SK-N-SH (cell line): ENCODE measurements around the gene PRKG1. TPM values are rescaled to one million over a fixed set of nuclear protein-coding genes. Genes with fewer than 3 reads are reported as not detected.

Experiments
- CTCF ChIA-PET: fragments of 300-600, 350-600 bp; formaldehyde crosslinking; extraction: SDS; loops from one replicate; lab custom pipeline; 2021; lab: Yijun Ruan, JAX
- POLR2A ChIA-PET: fragments of 350-600 bp; sonication (Branson Sonifier 250); formaldehyde crosslinking; extraction: SDS; loops from one replicate; lab custom pipeline; 2020; ENCODE audit warnings: antibody characterized with exemption, inconsistent platforms; lab: Yijun Ruan, JAX
- DNase-seq: peaks from one replicate; pipeline ENCODE4 v3.0.0; 2012
- H2AFZ ChIP-seq: fragments of 200-600 bp; sonication (generic); 2 replicates; pipeline ENCODE4 v1.8.1; 2016; ENCODE audit warnings: antibody characterized with exemption, mild to moderate bottlenecking, low read depth
- H3F3A ChIP-seq: fragments of 200-600 bp; sonication (generic); replicated peaks from 2 replicates; pipeline ENCODE3; 2016; ENCODE audit warnings: antibody characterized with exemption, mild to moderate bottlenecking; ENCODE audit not compliant: insufficient read depth
- H3K27ac ChIP-seq, 2 experiments: fragments of 200-500 bp in 1 of 2; fragments of 200-600 bp in 1 of 2; sonication (Bioruptor generic) in 1 of 2; sonication (generic), shearing (Covaris generic) in 1 of 2; 2 replicates each; pipeline versions ENCODE4 v1.5.1 to v1.6.1; 2014 to 2016; ENCODE audit warnings: low read depth in 2 of 2, inconsistent platforms in 1 of 2, low read length in 1 of 2, mild to moderate bottlenecking in 1 of 2, mixed read lengths in 1 of 2
- H3K27me3 ChIP-seq: fragments of 200-600 bp; sonication (generic), shearing (Covaris generic); 2 replicates; pipeline ENCODE4 v1.6.1; 2016; ENCODE audit warnings: mixed run types; ENCODE audit not compliant: insufficient read depth
- H3K36me3 ChIP-seq, 2 experiments: fragments of 200-500 bp in 1 of 2; fragments of 200-600 bp in 1 of 2; sonication (Bioruptor generic) in 1 of 2; sonication (generic) in 1 of 2; replicated peaks in 1 of 2; 2 replicates each; pipeline versions ENCODE3 to v1.5.1; 2014 to 2016; ENCODE audit warnings: low read length in 1 of 2, mild to moderate bottlenecking in 1 of 2; ENCODE audit not compliant: insufficient read depth in 2 of 2, control insufficient read depth in 1 of 2
- H3K4me1 ChIP-seq, 2 experiments: fragments of 200-500 bp in 1 of 2; fragments of 200-600 bp in 1 of 2; sonication (Bioruptor generic) in 1 of 2; sonication (generic), shearing (Covaris generic) in 1 of 2; 2 replicates each; pipeline versions ENCODE4 v1.5.1 to v1.6.1; 2014 to 2016; ENCODE audit warnings: low read depth in 1 of 2, low read length in 1 of 2, mixed run types in 1 of 2; ENCODE audit not compliant: insufficient read depth in 2 of 2, control insufficient read depth in 1 of 2
- H3K4me2 ChIP-seq: fragments of 200-600 bp; sonication (generic), shearing (Covaris generic); 2 replicates; pipeline ENCODE4 v1.6.1; 2017; ENCODE audit warnings: mixed run types
- H3K4me3 ChIP-seq, 2 experiments: fragments of 200-500 bp in 1 of 2; fragments of 200-600 bp in 1 of 2; sonication (Bioruptor generic) in 1 of 2; sonication (generic), shearing (Covaris generic) in 1 of 2; 2 replicates each; pipeline versions ENCODE4 v1.5.1 to v1.8.1; 2014 to 2016; ENCODE audit warnings: low read depth in 2 of 2, inconsistent platforms in 1 of 2, low read length in 1 of 2, mild to moderate bottlenecking in 1 of 2, mixed read lengths in 1 of 2, moderate library complexity in 1 of 2
- H3K79me2 ChIP-seq: fragments of 200-600 bp; sonication (generic); 2 replicates; pipeline ENCODE4 v1.8.1; 2017; ENCODE audit warnings: mild to moderate bottlenecking; ENCODE audit not compliant: insufficient read depth
- H3K9ac ChIP-seq: fragments of 200-600 bp; sonication (generic); 2 replicates; pipeline ENCODE4 v1.6.1; 2017; ENCODE audit warnings: mixed run types
- H3K9me2 ChIP-seq: fragments of 200-600 bp; sonication (generic); 2 replicates; pipeline ENCODE4 v1.6.1; 2017; ENCODE audit warnings: mixed run types
- H3K9me3 ChIP-seq: fragments of 200-600 bp; sonication (generic); 2 replicates; pipeline ENCODE4 v1.6.1; 2017; ENCODE audit warnings: mixed run types, mild to moderate bottlenecking, moderate library complexity
- H4K20me1 ChIP-seq: fragments of 200-600 bp; sonication (generic); 2 replicates; pipeline ENCODE4 v1.6.1; 2017; ENCODE audit warnings: mild to moderate bottlenecking, mixed run types; ENCODE audit not compliant: insufficient read depth
- EP300 ChIP-seq, 2 experiments: IDR thresholded peaks; 2 replicates each; pipeline versions ENCODE4 v1.4.0 to v1.6.1; 2012; ENCODE audit warnings: borderline replicate concordance in 1 of 2, low read depth in 1 of 2, low read length in 1 of 2
- EZH2phosphoT487 ChIP-seq: fragments of 200-600 bp; sonication (generic); IDR thresholded peaks from 2 replicates; pipeline ENCODE4 v1.6.1; 2017; ENCODE audit warnings: low read depth, mixed run types, mild to moderate bottlenecking, antibody characterized with exemption, moderate library complexity, borderline replicate concordance
- FOSL2 ChIP-seq: IDR thresholded peaks from 2 replicates; pipeline ENCODE4 v1.4.0; 2012; ENCODE audit warnings: low read depth, mild to moderate bottlenecking, moderate library complexity, borderline replicate concordance
- FOXJ3 ChIP-seq: sonication (generic); formaldehyde crosslinking; IDR thresholded peaks from 2 replicates; pipeline ENCODE4 v1.5.1; 2020; ENCODE audit warnings: mild to moderate bottlenecking, missing genetic modification reagents
- GABPA ChIP-seq: IDR thresholded peaks from 2 replicates; pipeline ENCODE4 v1.4.0; 2012; ENCODE audit warnings: low read depth, mild to moderate bottlenecking
- NRF1 ChIP-seq: IDR thresholded peaks from 2 replicates; pipeline ENCODE4 v1.6.1; 2012; ENCODE audit warnings: low read depth, mild to moderate bottlenecking, low read length
- POLR2AphosphoS5 ChIP-seq: IDR thresholded peaks from 2 replicates; pipeline ENCODE4 v1.6.1; 2012; ENCODE audit warnings: low read depth, low read length
- RAD21 ChIP-seq: IDR thresholded peaks from 2 replicates; pipeline ENCODE4 v1.6.1; 2012; ENCODE audit warnings: mild to moderate bottlenecking, low read length
- RFX5 ChIP-seq: IDR thresholded peaks from 2 replicates; pipeline ENCODE4 v1.6.1; 2012; ENCODE audit warnings: mild to moderate bottlenecking, improper control_type of control experiment, low read length
- SIN3A ChIP-seq: IDR thresholded peaks from 2 replicates; pipeline ENCODE4 v1.6.1; 2012; ENCODE audit warnings: low read depth, mild to moderate bottlenecking, low read length, moderate library complexity, borderline replicate concordance
- TCF12 ChIP-seq: IDR thresholded peaks from 2 replicates; pipeline ENCODE4 v1.4.0; 2012
- YY1 ChIP-seq: IDR thresholded peaks from 2 replicates; pipeline ENCODE4 v1.4.0; 2012; ENCODE audit warnings: low read depth, mild to moderate bottlenecking
- WGBS: methylation state at CpG from one replicate; pipeline ENCODE4 v1.1.6; 2017; ENCODE audit warnings: low lambda C conversion rate; 5-methylcytosine and 5-hydroxymethylcytosine counted together
- polyA plus RNA-seq, 3 experiments: library from polyadenylated mRNA; depleted of rRNA; stranded (reverse); fragments of >200 nt; gene quantifications; 2 replicates each; pipeline ENCODE4 v1.2.3, GENCODE V29; 2012
- TF ChIP-seq, protein P1 (sequence below): IDR thresholded peaks from 2 replicates; pipeline ENCODE4 v1.4.0; 2012; ENCODE audit warnings: low read depth
- TF ChIP-seq, protein P2 (sequence below): fragments of 150-350 bp; IDR thresholded peaks from 2 replicates; pipeline ENCODE4 v1.6.1; 2017; ENCODE audit warnings: antibody characterized with exemption, low read length, low read depth, borderline replicate concordance
- TF ChIP-seq, protein P3 (sequence below): IDR thresholded peaks from 2 replicates; pipeline ENCODE4; 2012
- TF ChIP-seq, protein P4 (sequence below): IDR thresholded peaks from 2 replicates; pipeline ENCODE4 v1.4.0; 2012; ENCODE audit warnings: low read depth, borderline replicate concordance
- TF ChIP-seq, protein P5 (sequence below): fragments of 150-350 bp; IDR thresholded peaks from 2 replicates; pipeline ENCODE4 v1.6.1; 2016; ENCODE audit warnings: mild to moderate bottlenecking, low read depth, low read length
- TF ChIP-seq, protein P6 (sequence below): IDR thresholded peaks from 2 replicates; pipeline ENCODE4 v1.4.0; 2012; ENCODE audit warnings: low read depth, borderline replicate concordance
- TF ChIP-seq, protein P7 (sequence below): IDR thresholded peaks from 2 replicates; pipeline ENCODE4 v1.6.1; 2012; ENCODE audit warnings: mild to moderate bottlenecking, low read depth, low read length, moderate library complexity

Gene PRKG1
- polyA plus RNA-seq, 1 of the 3 experiments (the other 2 are of a cell fraction): 4.1 TPM

DNA sequence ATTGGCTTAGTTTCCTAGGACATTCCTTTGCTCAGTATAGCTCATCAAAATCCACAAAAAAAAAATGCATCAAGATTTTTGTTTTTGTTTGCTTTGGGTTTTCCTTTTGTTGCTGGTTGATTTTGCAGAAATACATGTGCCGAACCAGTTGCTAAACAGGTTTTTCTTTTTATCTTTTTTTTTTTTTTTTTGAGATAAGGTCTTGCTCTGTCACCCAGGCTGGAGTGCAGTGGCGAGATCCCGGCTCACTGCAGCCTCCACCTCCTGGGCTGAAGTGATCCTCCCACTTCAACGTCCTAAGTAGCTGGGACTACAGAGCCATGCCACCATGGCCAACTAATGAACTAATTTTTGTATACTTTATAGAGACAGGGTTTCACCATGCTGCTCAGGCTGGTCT is 616.8 kb downstream of the PRKG1 start:
- peaks cover 4% of the 10 kb centered on the region for H4K20me1 ChIP-seq
- no peak overlapping the region for H2AFZ ChIP-seq
- H3K9me2 ChIP-seq: no peaks in the 10 kb centered on the region
- H3K27me3 ChIP-seq: no peaks in the 10 kb centered on the region
- no peak overlapping the region for H3K4me2 ChIP-seq
- POLR2A ChIA-PET: no interaction called here
- no peak overlapping the region for H3K27ac ChIP-seq
- no peaks in the 10 kb centered on the region for H3K9me3 ChIP-seq
- DNase-seq: no peak
- H3K36me3 ChIP-seq: peaks cover 10 to 11% of the 10 kb centered on the region in 2 experiments
- no peak overlapping the region for H3K4me3 ChIP-seq
- CTCF ChIA-PET: no interaction called here
- TF ChIP-seq, protein P1, sequence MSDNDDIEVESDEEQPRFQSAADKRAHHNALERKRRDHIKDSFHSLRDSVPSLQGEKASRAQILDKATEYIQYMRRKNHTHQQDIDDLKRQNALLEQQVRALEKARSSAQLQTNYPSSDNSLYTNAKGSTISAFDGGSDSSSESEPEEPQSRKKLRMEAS: no peak
- TF ChIP-seq SIN3A: no peak
- TF ChIP-seq RAD21: no peak
- no peak for TF ChIP-seq EP300 (IDR thresholded peaks at IDR 0.05; ENCODE audit: borderline replicate concordance in 1 of 2, low read depth in 1 of 2, low read length in 1 of 2)
- TF ChIP-seq, protein P2, sequence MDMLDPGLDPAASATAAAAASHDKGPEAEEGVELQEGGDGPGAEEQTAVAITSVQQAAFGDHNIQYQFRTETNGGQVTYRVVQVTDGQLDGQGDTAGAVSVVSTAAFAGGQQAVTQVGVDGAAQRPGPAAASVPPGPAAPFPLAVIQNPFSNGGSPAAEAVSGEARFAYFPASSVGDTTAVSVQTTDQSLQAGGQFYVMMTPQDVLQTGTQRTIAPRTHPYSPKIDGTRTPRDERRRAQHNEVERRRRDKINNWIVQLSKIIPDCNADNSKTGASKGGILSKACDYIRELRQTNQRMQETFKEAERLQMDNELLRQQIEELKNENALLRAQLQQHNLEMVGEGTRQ: no peak
- TF ChIP-seq, protein P3, sequence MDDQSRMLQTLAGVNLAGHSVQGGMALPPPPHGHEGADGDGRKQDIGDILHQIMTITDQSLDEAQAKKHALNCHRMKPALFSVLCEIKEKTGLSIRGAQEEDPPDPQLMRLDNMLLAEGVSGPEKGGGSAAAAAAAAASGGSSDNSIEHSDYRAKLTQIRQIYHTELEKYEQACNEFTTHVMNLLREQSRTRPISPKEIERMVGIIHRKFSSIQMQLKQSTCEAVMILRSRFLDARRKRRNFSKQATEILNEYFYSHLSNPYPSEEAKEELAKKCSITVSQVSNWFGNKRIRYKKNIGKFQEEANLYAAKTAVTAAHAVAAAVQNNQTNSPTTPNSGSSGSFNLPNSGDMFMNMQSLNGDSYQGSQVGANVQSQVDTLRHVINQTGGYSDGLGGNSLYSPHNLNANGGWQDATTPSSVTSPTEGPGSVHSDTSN: no peak
- TF ChIP-seq RFX5: no peak
- TF ChIP-seq, protein P4, sequence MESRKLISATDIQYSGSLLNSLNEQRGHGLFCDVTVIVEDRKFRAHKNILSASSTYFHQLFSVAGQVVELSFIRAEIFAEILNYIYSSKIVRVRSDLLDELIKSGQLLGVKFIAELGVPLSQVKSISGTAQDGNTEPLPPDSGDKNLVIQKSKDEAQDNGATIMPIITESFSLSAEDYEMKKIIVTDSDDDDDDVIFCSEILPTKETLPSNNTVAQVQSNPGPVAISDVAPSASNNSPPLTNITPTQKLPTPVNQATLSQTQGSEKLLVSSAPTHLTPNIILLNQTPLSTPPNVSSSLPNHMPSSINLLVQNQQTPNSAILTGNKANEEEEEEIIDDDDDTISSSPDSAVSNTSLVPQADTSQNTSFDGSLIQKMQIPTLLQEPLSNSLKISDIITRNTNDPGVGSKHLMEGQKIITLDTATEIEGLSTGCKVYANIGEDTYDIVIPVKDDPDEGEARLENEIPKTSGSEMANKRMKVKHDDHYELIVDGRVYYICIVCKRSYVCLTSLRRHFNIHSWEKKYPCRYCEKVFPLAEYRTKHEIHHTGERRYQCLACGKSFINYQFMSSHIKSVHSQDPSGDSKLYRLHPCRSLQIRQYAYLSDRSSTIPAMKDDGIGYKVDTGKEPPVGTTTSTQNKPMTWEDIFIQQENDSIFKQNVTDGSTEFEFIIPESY: no peak
- TF ChIP-seq NRF1: no peak
- TF ChIP-seq YY1: no peak
- TF ChIP-seq, protein P5, sequence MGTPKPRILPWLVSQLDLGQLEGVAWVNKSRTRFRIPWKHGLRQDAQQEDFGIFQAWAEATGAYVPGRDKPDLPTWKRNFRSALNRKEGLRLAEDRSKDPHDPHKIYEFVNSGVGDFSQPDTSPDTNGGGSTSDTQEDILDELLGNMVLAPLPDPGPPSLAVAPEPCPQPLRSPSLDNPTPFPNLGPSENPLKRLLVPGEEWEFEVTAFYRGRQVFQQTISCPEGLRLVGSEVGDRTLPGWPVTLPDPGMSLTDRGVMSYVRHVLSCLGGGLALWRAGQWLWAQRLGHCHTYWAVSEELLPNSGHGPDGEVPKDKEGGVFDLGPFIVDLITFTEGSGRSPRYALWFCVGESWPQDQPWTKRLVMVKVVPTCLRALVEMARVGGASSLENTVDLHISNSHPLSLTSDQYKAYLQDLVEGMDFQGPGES: no peak
- TF ChIP-seq, protein P6, sequence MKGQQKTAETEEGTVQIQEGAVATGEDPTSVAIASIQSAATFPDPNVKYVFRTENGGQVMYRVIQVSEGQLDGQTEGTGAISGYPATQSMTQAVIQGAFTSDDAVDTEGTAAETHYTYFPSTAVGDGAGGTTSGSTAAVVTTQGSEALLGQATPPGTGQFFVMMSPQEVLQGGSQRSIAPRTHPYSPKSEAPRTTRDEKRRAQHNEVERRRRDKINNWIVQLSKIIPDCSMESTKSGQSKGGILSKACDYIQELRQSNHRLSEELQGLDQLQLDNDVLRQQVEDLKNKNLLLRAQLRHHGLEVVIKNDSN: no peak
- no peak for TF ChIP-seq FOSL2
- TF ChIP-seq, protein P7, sequence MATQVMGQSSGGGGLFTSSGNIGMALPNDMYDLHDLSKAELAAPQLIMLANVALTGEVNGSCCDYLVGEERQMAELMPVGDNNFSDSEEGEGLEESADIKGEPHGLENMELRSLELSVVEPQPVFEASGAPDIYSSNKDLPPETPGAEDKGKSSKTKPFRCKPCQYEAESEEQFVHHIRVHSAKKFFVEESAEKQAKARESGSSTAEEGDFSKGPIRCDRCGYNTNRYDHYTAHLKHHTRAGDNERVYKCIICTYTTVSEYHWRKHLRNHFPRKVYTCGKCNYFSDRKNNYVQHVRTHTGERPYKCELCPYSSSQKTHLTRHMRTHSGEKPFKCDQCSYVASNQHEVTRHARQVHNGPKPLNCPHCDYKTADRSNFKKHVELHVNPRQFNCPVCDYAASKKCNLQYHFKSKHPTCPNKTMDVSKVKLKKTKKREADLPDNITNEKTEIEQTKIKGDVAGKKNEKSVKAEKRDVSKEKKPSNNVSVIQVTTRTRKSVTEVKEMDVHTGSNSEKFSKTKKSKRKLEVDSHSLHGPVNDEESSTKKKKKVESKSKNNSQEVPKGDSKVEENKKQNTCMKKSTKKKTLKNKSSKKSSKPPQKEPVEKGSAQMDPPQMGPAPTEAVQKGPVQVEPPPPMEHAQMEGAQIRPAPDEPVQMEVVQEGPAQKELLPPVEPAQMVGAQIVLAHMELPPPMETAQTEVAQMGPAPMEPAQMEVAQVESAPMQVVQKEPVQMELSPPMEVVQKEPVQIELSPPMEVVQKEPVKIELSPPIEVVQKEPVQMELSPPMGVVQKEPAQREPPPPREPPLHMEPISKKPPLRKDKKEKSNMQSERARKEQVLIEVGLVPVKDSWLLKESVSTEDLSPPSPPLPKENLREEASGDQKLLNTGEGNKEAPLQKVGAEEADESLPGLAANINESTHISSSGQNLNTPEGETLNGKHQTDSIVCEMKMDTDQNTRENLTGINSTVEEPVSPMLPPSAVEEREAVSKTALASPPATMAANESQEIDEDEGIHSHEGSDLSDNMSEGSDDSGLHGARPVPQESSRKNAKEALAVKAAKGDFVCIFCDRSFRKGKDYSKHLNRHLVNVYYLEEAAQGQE: no peak
- TF ChIP-seq POLR2AphosphoS5: no peak
- no peak for TF ChIP-seq FOXJ3 (CRISPR knock-in tag)
- TF ChIP-seq TCF12: no peak
- no peak for TF ChIP-seq EZH2phosphoT487
- no peak for TF ChIP-seq GABPA
- TF ChIP-seq, all 33 proteins: peak for 0
- peaks cover 5% of the 10 kb centered on the region; the same call in 1 of the 2 replicates for H3K79me2 ChIP-seq
- H3K9ac ChIP-seq: no peak overlapping the region
- WGBS: 71% methylated on average over 4 of the region's 4 CpGs
- peaks cover 5% of the 10 kb centered on the region for H3F3A ChIP-seq
- H3K4me1 ChIP-seq: no peaks in the 10 kb centered on the region; a peak in 1 of 4 replicates
